Activated CD4-positive, alpha-beta T cell treated with anti-CD3 and anti-CD28 coated beads, Interleukin-2, amount 10 ng/mL, durations not matched to agents 24 days and 14 days (primary cell): ENCODE data around the gene KCNJ9. TPM values are rescaled to one million over a fixed set of nuclear protein-coding genes. Genes with fewer than 3 reads are reported as not detected.
"Not testable (repeated sequence)": the region's sequence is repeated elsewhere in the genome, so short reads cannot be mapped to it uniquely, and the experiment has no call there.

Experiments
- DNase-seq: peaks from one replicate; pipeline ENCODE4 v3.0.0; 2022
- H3K27ac Mint-ChIP-seq: one replicate; pipeline ENCODE4 v1.8.0; 2022; ENCODE audit warnings: mild to moderate bottlenecking, mixed read lengths
- H3K27me3 Mint-ChIP-seq: one replicate; pipeline ENCODE4 v1.8.0; 2022; ENCODE audit warnings: mixed read lengths
- H3K36me3 Mint-ChIP-seq: one replicate; pipeline ENCODE4 v1.8.0; 2022; ENCODE audit warnings: low read depth, mild to moderate bottlenecking, mixed read lengths
- H3K4me1 Mint-ChIP-seq: one replicate; pipeline ENCODE4 v1.8.0; 2021; ENCODE audit warnings: mixed read lengths
- H3K4me3 Mint-ChIP-seq: one replicate; pipeline ENCODE4 v1.8.0; 2022; ENCODE audit warnings: mild to moderate bottlenecking, moderate library complexity, mixed read lengths
- H3K9me3 Mint-ChIP-seq: one replicate; pipeline ENCODE4 v1.8.0; 2021; ENCODE audit warnings: mixed read lengths
- intact Hi-C: fragments of 100-400 bp; cut with micrococcal nuclease; formaldehyde crosslinking; loops from one replicate; pipeline ENCODE4 v1.15.1; 2023
- total RNA-seq: library from RNA; stranded (reverse); gene quantifications from 2 replicates; pipeline ENCODE4 v1.2.3, GENCODE V29; 2022

KCNJ9 gene
- total RNA-seq, 1 donor from 2014 or later: not detected

GRCh38 chr1:160111462-160111861 lies 30.1 kb downstream of the KCNJ9 start:
- H3K27ac Mint-ChIP-seq, DNase-seq, H3K4me3 Mint-ChIP-seq, H3K4me1 Mint-ChIP-seq, H3K27me3 Mint-ChIP-seq, intact Hi-C loops, H3K36me3 Mint-ChIP-seq, H3K9me3 Mint-ChIP-seq: not testable (repeated sequence)

- no peaks in the 10 kb centered on the region for H3K36me3 Mint-ChIP-seq
- H3K27ac Mint-ChIP-seq: no peak overlapping the region
- DNase-seq: no peak
- no peak overlapping the region for H3K4me3 Mint-ChIP-seq
- peaks cover 6% of the 10 kb centered on the region for H3K4me1 Mint-ChIP-seq
- intact Hi-C loops: no loop called here
- H3K9me3 Mint-ChIP-seq: no peaks in the 10 kb centered on the region
- H3K27me3 Mint-ChIP-seq: peaks cover 12% of the 10 kb centered on the region
Measured at GRCh38 chr1:160112357-160112756, 31.0 kb downstream of the KCNJ9 start.

- Mint-ChIP-seq H3K36me3 (no peaks in the 10 kb centered on the region), H3K4me3 (no peak overlapping the region), H3K27me3 (peaks cover 16% of the 10 kb centered on the region), H3K4me1 (peaks cover 6% of the 10 kb centered on the region), H3K9me3 (no peaks in the 10 kb centered on the region), H3K27ac (no peak overlapping the region)
- DNase-seq: no peak
- intact Hi-C loops: no loop called here
Measured at GRCh38 chr1:160113407-160113806, 32.1 kb downstream of the KCNJ9 start.

DNA sequence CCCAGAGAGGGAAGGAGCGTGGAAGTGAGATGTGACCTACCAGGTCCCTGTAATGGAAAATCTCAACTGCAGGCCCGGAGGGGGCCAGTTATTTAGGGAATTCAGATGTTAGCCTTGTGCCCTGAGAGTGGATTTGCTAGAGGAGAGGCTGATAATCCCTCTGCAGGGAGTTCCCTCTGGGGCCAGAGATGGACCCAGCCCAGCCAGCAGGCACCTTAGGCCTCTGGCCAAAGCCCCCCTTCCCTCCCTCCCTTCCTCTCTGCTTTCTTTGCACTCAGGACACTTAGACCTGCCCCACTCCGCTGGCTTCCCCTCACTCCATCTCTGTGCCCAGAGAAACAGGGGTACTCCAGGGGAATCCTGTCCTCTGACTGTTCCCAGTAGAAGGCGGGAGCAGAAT lies 32.7 kb downstream of the KCNJ9 start:
- Mint-ChIP-seq H3K4me3 (no peak overlapping the region), H3K4me1 (peaks cover under 1% of the 10 kb centered on the region)
- intact Hi-C loops: no loop called here

DNA sequence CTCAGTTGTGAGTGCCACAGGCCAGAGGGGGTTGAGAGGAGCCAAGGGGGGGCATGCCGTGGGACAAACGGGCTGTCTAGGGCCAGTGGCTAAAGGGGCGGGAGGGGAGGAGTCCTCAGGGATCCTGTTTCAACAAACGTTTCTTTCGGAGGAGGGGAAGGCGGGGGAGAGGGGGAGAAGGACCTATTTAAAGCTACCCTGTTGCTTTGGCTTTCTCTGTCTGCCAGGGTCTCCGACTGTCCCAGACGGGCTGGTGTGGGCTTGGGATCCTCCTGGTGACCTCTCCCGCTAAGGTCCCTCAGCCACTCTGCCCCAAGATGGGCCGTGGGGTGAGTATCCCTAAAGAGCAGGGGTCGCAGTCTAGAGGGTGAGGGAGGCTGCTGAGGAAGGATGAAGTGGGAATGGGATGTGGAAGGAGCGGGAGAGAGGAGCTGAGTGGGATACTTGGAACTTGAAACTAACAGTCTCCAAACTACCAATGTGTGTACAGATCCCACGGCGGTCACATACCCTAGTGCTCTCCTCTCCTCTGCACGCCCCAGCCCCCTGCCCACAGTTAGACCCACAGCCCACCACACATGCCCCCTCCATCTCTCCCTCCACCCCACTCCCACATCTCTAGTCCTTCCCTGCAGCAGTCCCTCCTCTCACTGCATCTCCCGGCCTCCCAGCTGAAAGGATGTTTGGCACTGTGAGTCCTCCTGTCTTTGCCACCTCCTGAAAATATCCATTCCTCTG lies 34.4 kb downstream of the KCNJ9 start, which contains the start of gene ATP1A2:
Gene ATP1A2, plus strand, starts transcription at position 215 of the 738 bp plus-strand sequence. Its CDS starts 103 bp downstream, at position 318.
- Mint-ChIP-seq H3K27me3 (peaks cover 19% of the 10 kb centered on the region), H3K4me3 (no peak within 1 kb of the TSS), H3K9me3 (no peaks in the 10 kb centered on the region), H3K36me3 (no peaks in the 10 kb centered on the region), H3K27ac (no peak within 1 kb of the TSS), H3K4me1 (no peaks in the 10 kb centered on the region)
- DNase-seq: no peak
- intact Hi-C loops: no loop called here

More for the DNA sequence above, 32.7 kb downstream of the KCNJ9 start:
- DNase-seq: no peak
- Mint-ChIP-seq H3K27me3 (peaks cover 18% of the 10 kb centered on the region), H3K27ac (no peak overlapping the region), H3K9me3 (no peaks in the 10 kb centered on the region), H3K36me3 (no peaks in the 10 kb centered on the region)

DNA sequence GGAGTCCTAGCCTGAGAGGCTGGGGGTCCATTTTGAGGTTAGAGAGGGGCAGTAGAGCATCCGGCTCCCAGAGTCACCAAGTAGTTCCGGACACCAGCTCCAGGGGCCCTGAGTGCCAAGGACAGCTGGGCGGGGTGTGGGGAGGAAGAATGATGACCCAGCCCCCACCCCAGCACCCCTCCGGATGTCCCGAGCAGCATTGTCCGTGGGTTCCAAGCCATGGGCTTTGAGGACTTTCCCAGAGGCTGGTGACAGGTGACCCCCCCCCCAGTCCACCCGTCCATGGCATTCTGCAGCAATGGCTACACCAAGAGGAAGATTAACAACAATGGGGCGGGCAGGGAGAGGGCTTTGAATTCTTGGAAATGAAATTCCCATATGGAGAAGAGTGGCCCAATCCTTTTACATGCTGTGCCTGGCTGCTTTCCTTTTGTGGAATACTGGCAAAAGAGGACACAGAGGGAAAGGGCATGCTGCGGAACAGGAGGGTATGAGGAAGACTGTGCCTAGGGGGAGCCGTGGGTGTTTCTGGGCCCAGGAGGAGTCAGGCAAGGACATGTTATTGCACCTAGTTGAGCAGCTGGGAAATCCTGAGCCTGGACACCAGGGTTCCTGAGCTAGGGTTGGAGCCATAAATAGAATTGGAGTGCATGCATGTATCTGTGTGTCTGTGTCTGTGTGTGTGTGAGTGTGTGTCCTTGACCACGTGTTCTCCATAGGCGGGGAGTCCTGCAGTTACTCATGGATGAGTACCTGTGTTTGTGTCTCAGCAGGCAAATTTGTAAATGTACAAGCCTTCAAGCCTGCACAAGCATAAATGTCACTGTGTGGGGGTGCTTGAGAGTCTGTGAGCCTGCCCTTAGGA lies 35.2 kb downstream of the KCNJ9 start:
- intact Hi-C loops: no loop called here
- no peaks in the 10 kb centered on the region for H3K9me3 Mint-ChIP-seq
- no peak overlapping the region for H3K4me3 Mint-ChIP-seq
- H3K4me1 Mint-ChIP-seq: no peaks in the 10 kb centered on the region
- no peak overlapping the region for H3K27ac Mint-ChIP-seq
- no peaks in the 10 kb centered on the region for H3K36me3 Mint-ChIP-seq
- H3K27me3 Mint-ChIP-seq: peaks cover 19% of the 10 kb centered on the region
- DNase-seq: no peak

GRCh38 chr1:160117300-160117699 lies 36.0 kb downstream of the KCNJ9 start:
- Mint-ChIP-seq H3K27me3 (peaks cover 21% of the 10 kb centered on the region), H3K36me3 (no peaks in the 10 kb centered on the region), H3K27ac (no peak overlapping the region), H3K9me3 (no peaks in the 10 kb centered on the region), H3K4me3 (no peak overlapping the region), H3K4me1 (no peaks in the 10 kb centered on the region)
- DNase-seq: no peak
- intact Hi-C loops: no loop called here

DNA sequence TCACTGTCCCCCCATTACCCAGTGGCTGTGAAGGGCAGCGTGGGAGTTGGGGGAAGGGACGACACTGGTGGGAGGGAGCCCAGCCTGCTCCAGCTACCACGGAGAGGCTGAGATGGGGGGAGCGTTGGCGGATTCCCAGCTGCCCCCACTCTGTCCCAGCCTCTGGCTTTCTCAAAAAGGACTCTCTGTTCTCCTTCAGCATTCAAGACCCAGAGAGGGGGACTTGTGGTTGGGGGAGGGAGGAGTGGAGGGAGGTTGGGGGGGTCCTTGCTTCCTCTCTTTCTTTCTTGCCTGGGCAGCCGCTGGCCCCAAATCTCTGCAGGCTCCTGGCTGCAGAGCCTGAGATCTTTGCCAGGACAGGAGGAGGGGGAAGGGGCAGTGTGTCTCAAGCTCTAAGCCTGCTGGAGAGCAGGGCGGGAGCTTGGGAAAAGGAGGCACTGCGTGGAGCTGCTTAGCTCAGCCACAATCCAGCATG lies 36.4 kb downstream of the KCNJ9 start:
- no peaks in the 10 kb centered on the region for H3K36me3 Mint-ChIP-seq
- no peaks in the 10 kb centered on the region for H3K4me1 Mint-ChIP-seq
- no peak overlapping the region for H3K4me3 Mint-ChIP-seq
- intact Hi-C loops: no loop called here
- no peak for DNase-seq
- no peaks in the 10 kb centered on the region for H3K9me3 Mint-ChIP-seq
- no peak overlapping the region for H3K27ac Mint-ChIP-seq
- H3K27me3 Mint-ChIP-seq: peaks cover 21% of the 10 kb centered on the region

DNA sequence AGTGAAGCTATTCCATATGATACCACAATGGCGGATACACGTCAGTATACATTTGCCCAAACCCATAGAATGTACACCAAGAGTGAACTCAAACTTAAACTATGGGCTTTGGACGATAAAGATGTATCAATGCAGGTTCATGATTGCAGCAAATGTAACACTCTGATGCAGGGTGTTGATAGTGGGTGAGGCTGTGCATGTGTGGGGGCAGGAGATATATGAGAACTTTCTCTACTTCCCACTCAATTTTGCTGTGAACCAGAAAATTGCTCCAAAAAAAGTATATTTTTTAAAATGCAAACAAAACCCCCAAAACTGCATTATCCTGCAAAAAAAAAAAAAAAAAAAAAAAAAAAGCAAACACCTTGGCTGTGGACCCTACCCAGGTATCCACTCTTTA lies 37.6 kb downstream of the KCNJ9 start:
- no peak overlapping the region for H3K4me3 Mint-ChIP-seq
- no peaks in the 10 kb centered on the region for H3K9me3 Mint-ChIP-seq
- H3K36me3 Mint-ChIP-seq: no peaks in the 10 kb centered on the region
- H3K27ac Mint-ChIP-seq: no peak overlapping the region
- H3K27me3 Mint-ChIP-seq: peaks cover 21% of the 10 kb centered on the region
- DNase-seq: no peak
- H3K4me1 Mint-ChIP-seq: no peaks in the 10 kb centered on the region
- intact Hi-C loops: no loop called here

DNA sequence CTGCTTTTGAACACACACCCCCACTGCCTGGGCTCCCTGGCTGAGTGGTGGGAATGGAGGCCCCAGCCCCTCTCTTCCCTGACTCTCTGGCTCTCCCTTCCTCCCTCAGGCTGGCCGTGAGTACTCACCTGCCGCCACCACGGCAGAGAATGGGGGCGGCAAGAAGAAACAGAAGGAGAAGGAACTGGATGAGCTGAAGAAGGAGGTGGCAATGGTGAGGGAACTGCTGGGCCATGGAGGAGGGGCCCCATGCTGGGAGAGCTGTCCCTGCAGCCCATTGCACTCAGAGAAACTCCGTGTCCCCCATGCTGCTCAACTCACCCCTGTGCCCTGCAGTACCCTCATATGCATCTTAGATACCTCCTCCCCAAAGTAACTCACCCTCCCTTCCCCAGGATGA lies 39.5 kb downstream of the KCNJ9 start:
- Mint-ChIP-seq H3K9me3 (no peaks in the 10 kb centered on the region), H3K27me3 (peaks cover 19% of the 10 kb centered on the region), H3K36me3 (no peaks in the 10 kb centered on the region), H3K4me3 (no peak overlapping the region), H3K4me1 (no peaks in the 10 kb centered on the region), H3K27ac (no peak overlapping the region)
- intact Hi-C loops: no loop called here
- DNase-seq: no peak

GRCh38 chr1:160121388-160121787 lies 40.0 kb downstream of the KCNJ9 start:
- Mint-ChIP-seq H3K4me1 (no peaks in the 10 kb centered on the region), H3K4me3 (no peak overlapping the region), H3K36me3 (no peaks in the 10 kb centered on the region), H3K27me3 (peaks cover 19% of the 10 kb centered on the region), H3K27ac (no peak overlapping the region), H3K9me3 (no peaks in the 10 kb centered on the region)
- no peak for DNase-seq
- intact Hi-C loops: no loop called here

GRCh38 chr1:160122978-160123495 lies 41.7 kb downstream of the KCNJ9 start:
- no peak overlapping the region for H3K27ac Mint-ChIP-seq
- H3K27me3 Mint-ChIP-seq: peaks cover 10% of the 10 kb centered on the region
- H3K9me3 Mint-ChIP-seq: no peaks in the 10 kb centered on the region
- intact Hi-C loops: no loop called here
- no peaks in the 10 kb centered on the region for H3K36me3 Mint-ChIP-seq
- no peak overlapping the region for H3K4me3 Mint-ChIP-seq
- no peak for DNase-seq
- no peaks in the 10 kb centered on the region for H3K4me1 Mint-ChIP-seq

- Mint-ChIP-seq H3K27ac (no peak overlapping the region), H3K4me3 (no peak overlapping the region), H3K36me3 (no peaks in the 10 kb centered on the region), H3K4me1 (no peaks in the 10 kb centered on the region), H3K9me3 (no peaks in the 10 kb centered on the region), H3K27me3 (peaks cover 6% of the 10 kb centered on the region)
- no peak for DNase-seq
- intact Hi-C loops: no loop called here
Measured at GRCh38 chr1:160123726-160124125, 42.4 kb downstream of the KCNJ9 start.
